ENCODE results near the gene MAD1L1. TPM values are rescaled to one million over a fixed set of nuclear protein-coding genes. Genes with fewer than 3 reads are reported as not detected.

MAD1L1 gene
- total and polyA plus RNA-seq, 8 donors, result 21.4 to 58.8 (median 22.5) TPM

- peaks cover 4 to 24% of the 10 kb centered on the region in 2 donors for H3K4me1 ChIP-seq
- H3K27ac ChIP-seq, result no peak overlapping the region
- no peak overlapping the region for H3K4me3 ChIP-seq
- DNase-seq, result peak in 2 of 4 donors; percentile 34 to 63
- ATAC-seq, result no peak
- intact Hi-C loops (cut with DNase I), result no loop called here
- H3K9me3 ChIP-seq, result no peaks in the 10 kb centered on the region
- no peaks in the 10 kb centered on the region for H3K27me3 ChIP-seq
- H3K36me3 ChIP-seq, result no peaks in the 10 kb centered on the region
- TF ChIP-seq CTCF (IDR thresholded peaks at IDR 0.05), result no peak
Measured at GRCh38 chr7:1950066-1950451, 282.7 kb downstream of the MAD1L1 start.

GRCh38 chr7:1949681-1950055 is 283.1 kb downstream of the MAD1L1 start:
- Histone ChIP-seq H3K27me3 (no peaks in the 10 kb centered on the region), H3K4me3 (no peak overlapping the region), H3K9me3 (no peaks in the 10 kb centered on the region), H3K27ac (no peak overlapping the region), H3K4me1 (peaks cover 4 to 27% of the 10 kb centered on the region in 2 donors), H3K36me3 (no peaks in the 10 kb centered on the region)
- DNase-seq (peak in 2 of 4 donors; percentile 29 to 66), ATAC-seq (no peak)
- TF ChIP-seq CTCF (IDR thresholded peaks at IDR 0.05), result no peak
- intact Hi-C loops (cut with DNase I), result no loop called here

GRCh38 chr7:1948887-1949680 is 283.7 kb downstream of the MAD1L1 start:
- no peak for TF ChIP-seq CTCF (IDR thresholded peaks at IDR 0.05)
- H3K36me3 ChIP-seq, result no peaks in the 10 kb centered on the region
- H3K27me3 ChIP-seq, result no peaks in the 10 kb centered on the region
- ATAC-seq, result no peak
- peaks cover 4 to 32% of the 10 kb centered on the region in 2 donors for H3K4me1 ChIP-seq
- H3K27ac ChIP-seq, result no peak overlapping the region
- H3K4me3 ChIP-seq, result no peak overlapping the region
- DNase-seq, result peak in 2 of 4 donors; percentile 29 to 71
- intact Hi-C loops (cut with DNase I), result no loop called here
- H3K9me3 ChIP-seq, result no peaks in the 10 kb centered on the region

- DNase-seq, result peak in 1 of 4 donors; percentile 75
- no peak for ATAC-seq
- intact Hi-C loops (cut with DNase I), result no loop called here
Measured at GRCh38 chr7:1948301-1948796, 284.4 kb downstream of the MAD1L1 start.

More at GRCh38 chr7:1948301-1948796, 284.4 kb downstream of the MAD1L1 start:
- TF ChIP-seq CTCF (IDR thresholded peaks at IDR 0.05), result no peak
- H3K27ac ChIP-seq, result no peak overlapping the region
- no peaks in the 10 kb centered on the region for H3K9me3 ChIP-seq
- H3K27me3 ChIP-seq, result no peaks in the 10 kb centered on the region
- H3K36me3 ChIP-seq, result no peaks in the 10 kb centered on the region
- no peak overlapping the region for H3K4me3 ChIP-seq
- H3K4me1 ChIP-seq, result peaks cover 4 to 33% of the 10 kb centered on the region in 2 donors

All from left lung (tissue), 10 donors.